Naive thymus-derived CD4-positive, alpha-beta T cell (primary cell): ENCODE results near the gene CREM. TPM values are rescaled to one million over a fixed set of nuclear protein-coding genes. Genes with fewer than 3 reads are reported as not detected.
A peak's percentile ranks its signal among the peaks of the same experiment; 100 is the strongest.

ENCODE experiments used
- ATAC-seq: fragments of 150-1000 bp; cut with Tn5 transposase; 2 replicates; pipeline ENCODE4 v1.10.0; 2021; ENCODE audit warnings: mild to moderate bottlenecking, moderate library complexity
- CTCF ChIA-PET: fragments of 350-600 bp; sonication (Branson Sonifier 250); formaldehyde crosslinking; loops from one replicate; lab custom pipeline; 2021; ENCODE audit warnings: antibody characterized with exemption; lab: Charles Lee
- POLR2A ChIA-PET: fragments of 350-600 bp; sonication (Branson Sonifier 250); formaldehyde crosslinking; loops from one replicate; lab custom pipeline; 2021; ENCODE audit warnings: antibody characterized with exemption, inconsistent platforms; lab: Charles Lee
- DNase-seq, 9 donors: peaks; one replicate each; pipeline versions ENCODE4 v3.0.0 to v3.0.0-alpha.2; 2020 to 2022; ENCODE audit warnings: mixed read lengths in 1 of 9
- H3K27ac ChIP-seq: one replicate; pipeline ENCODE4 v1.7.0; 2013; ENCODE audit warnings: mild to moderate bottlenecking, low read depth, low read length, moderate library complexity
- H3K27me3 ChIP-seq, 2 donors: one replicate each; pipeline ENCODE4 v1.7.0; 2013; ENCODE audit warnings: low read length in 2 of 2, mild to moderate bottlenecking in 2 of 2, moderate library complexity in 2 of 2; ENCODE audit not compliant: control insufficient read depth in 2 of 2, insufficient read depth in 2 of 2
- H3K36me3 ChIP-seq, 3 experiments: 1 replicate in 2 of 3; 2 replicates in 1 of 3; pipeline ENCODE4 v1.7.0; 2013; ENCODE audit warnings: low read length in 3 of 3, mild to moderate bottlenecking in 3 of 3, moderate library complexity in 1 of 3; ENCODE audit not compliant: insufficient read depth in 3 of 3, control insufficient read depth in 2 of 3
- H3K4me1 ChIP-seq, 2 donors: one replicate each; pipeline ENCODE4 v1.7.0; 2013; ENCODE audit warnings: low read length in 2 of 2, mild to moderate bottlenecking in 2 of 2, moderate library complexity in 1 of 2; ENCODE audit not compliant: control insufficient read depth in 2 of 2, insufficient read depth in 2 of 2
- H3K4me3 ChIP-seq: 2 replicates; pipeline ENCODE4 v1.7.0; 2013; ENCODE audit warnings: mild to moderate bottlenecking, low read length
- H3K9me3 ChIP-seq, 3 experiments: 1 replicate in 2 of 3; 2 replicates in 1 of 3; pipeline ENCODE4 v1.7.0; 2013; ENCODE audit warnings: low read length in 3 of 3; ENCODE audit not compliant: control insufficient read depth in 2 of 3
- H3K27ac Mint-ChIP-seq, 9 donors: one replicate each; pipeline ENCODE4 v1.8.0; 2020 to 2022; ENCODE audit warnings: mixed read lengths in 9 of 9, mild to moderate bottlenecking in 8 of 9, moderate library complexity in 5 of 9, inconsistent platforms in 2 of 9
- H3K27me3 Mint-ChIP-seq, 5 donors: one replicate each; pipeline ENCODE4 v1.8.0; 2021 to 2022; ENCODE audit warnings: mixed read lengths in 5 of 5, mild to moderate bottlenecking in 1 of 5
- H3K36me3 Mint-ChIP-seq, 5 donors: one replicate each; pipeline ENCODE4 v1.8.0; 2020 to 2022; ENCODE audit warnings: mixed read lengths in 5 of 5, mild to moderate bottlenecking in 3 of 5, inconsistent platforms in 1 of 5
- H3K4me1 Mint-ChIP-seq, 7 donors: one replicate each; pipeline ENCODE4 v1.8.0; 2020 to 2022; ENCODE audit warnings: mixed read lengths in 7 of 7, mild to moderate bottlenecking in 3 of 7, inconsistent platforms in 1 of 7
- H3K4me3 Mint-ChIP-seq, 10 donors: one replicate each; pipeline ENCODE4 v1.8.0; 2020 to 2022; ENCODE audit warnings: mild to moderate bottlenecking in 10 of 10, mixed read lengths in 10 of 10, moderate library complexity in 6 of 10, inconsistent platforms in 2 of 10
- H3K9me3 Mint-ChIP-seq, 11 donors: one replicate each; pipeline ENCODE4 v1.8.0; 2020 to 2022; ENCODE audit warnings: mixed read lengths in 11 of 11, mild to moderate bottlenecking in 4 of 11, inconsistent platforms in 1 of 11, moderate library complexity in 1 of 11
- intact Hi-C, 2 donors: fragments of 100-400 bp; cut with micrococcal nuclease; formaldehyde crosslinking; loops; one replicate each; pipeline ENCODE4 v1.15.1; 2023
- polyA plus RNA-seq, 2 donors: library from polyadenylated mRNA; unstranded; fragments of 300-500 nt; fragmentation: Illumina TruSeq; gene quantifications; one replicate each; pipeline ENCODE4 v1.2.3, GENCODE V29; 2021
- total RNA-seq, 6 experiments: library from RNA in 5 of 6; stranded (reverse) in 5 of 6; gene quantifications; 1 replicate in 5 of 6; 2 replicates in 1 of 6; pipeline ENCODE4 v1.2.3 and lab custom pipeline; 2021 to 2026

Gene CREM
- total and polyA plus RNA-seq, 7 experiments from 2014 or later = 13.3 to 76.2 (median 19.7) TPM

- intact Hi-C loops = loop anchor here (2.0 to 10.0 kb wide), 3 partner anchors 134 to 514 kb away; partner anchors contain the start of gene FZD8 (in 1 of the 2)
- H3K9me3 ChIP-seq = no peaks in the 10 kb centered on the region
- peaks cover 24 to 74% (median 62%) of the 10 kb centered on the region in 7 donors for H3K4me1 Mint-ChIP-seq
- ChIA-PET POLR2A (interaction anchor here (4.2 kb wide), 1 partner anchor 66 kb away, joined by 23 read pairs; no protein-coding TSS in a partner anchor), CTCF (no interaction called here)
- H3K27ac ChIP-seq = no peak overlapping the region
- no peaks in the 10 kb centered on the region for H3K36me3 ChIP-seq
- peaks cover 0 to 6% (median 0%) of the 10 kb centered on the region in 5 donors for H3K36me3 Mint-ChIP-seq
- ATAC-seq = no peak
- H3K9me3 Mint-ChIP-seq = peaks cover 0 to 4% (median 0%) of the 10 kb centered on the region in 11 donors
- peak overlapping the region in 8 of 10 donors; percentile 5 to 93 (median 90) for H3K4me3 Mint-ChIP-seq
- no peak for DNase-seq
- no peak overlapping the region for H3K4me3 ChIP-seq
- no peaks in the 10 kb centered on the region for H3K27me3 ChIP-seq
- peaks cover 29 to 31% of the 10 kb centered on the region in 2 donors for H3K4me1 ChIP-seq
- H3K27ac Mint-ChIP-seq = peak overlapping the region; percentile 48 to 99 (median 94)
- no peaks in the 10 kb centered on the region for H3K27me3 Mint-ChIP-seq
Observed at GRCh38 chr10:35129185-35129674, 2.6 kb downstream of the CREM start.

- Mint-ChIP-seq H3K36me3 (peaks cover 0 to 6% (median 0%) of the 10 kb centered on the region in 5 donors), H3K4me1 (peaks cover 30 to 64% (median 63%) of the 10 kb centered on the region in 7 donors), H3K4me3 (peak overlapping the region in 7 of 10 donors; percentile 17 to 81 (median 28)), H3K27me3 (no peaks in the 10 kb centered on the region), H3K9me3 (peaks cover 0 to 4% (median 0%) of the 10 kb centered on the region in 11 donors), H3K27ac (peak overlapping the region; percentile 57 to 95 (median 81))
- Histone ChIP-seq H3K27ac (peak overlapping the region; percentile 34), H3K9me3 (no peaks in the 10 kb centered on the region), H3K4me1 (peaks cover 29 to 31% of the 10 kb centered on the region in 2 donors), H3K4me3 (no peak overlapping the region), H3K36me3 (no peaks in the 10 kb centered on the region), H3K27me3 (no peaks in the 10 kb centered on the region)
- POLR2A ChIA-PET = interaction anchor here (2.2 to 4.2 kb wide), 2 partner anchors 61 to 65 kb away, joined by 5 to 23 read pairs; no protein-coding TSS in a partner anchor
- DNase-seq (no peak), ATAC-seq (no peak)
- intact Hi-C loops = no loop called here
- CTCF ChIA-PET = no interaction called here
Observed at GRCh38 chr10:35130663-35131062, 4.0 kb downstream of the CREM start.

DNA sequence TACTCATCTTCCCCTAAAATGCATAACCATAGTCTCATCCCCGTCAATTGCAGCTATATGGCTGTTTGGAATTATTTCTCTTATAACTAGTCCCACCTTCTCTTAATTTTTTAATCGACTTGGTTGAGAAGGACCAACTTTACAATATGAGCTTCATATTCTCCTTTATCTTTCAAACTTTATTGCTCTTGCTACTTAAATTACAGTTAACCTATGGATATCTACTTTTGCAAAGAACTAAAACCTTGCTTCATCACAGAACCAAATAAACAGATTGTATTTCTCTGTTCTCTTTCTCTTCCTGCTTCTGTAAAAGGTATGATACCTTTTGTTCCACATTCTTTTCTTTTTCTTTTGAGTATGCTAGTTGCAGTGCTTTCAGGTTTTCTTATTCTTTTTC is 6.1 kb downstream of the CREM start:
- H3K27ac ChIP-seq = peak overlapping the region; percentile 50
- Mint-ChIP-seq H3K36me3 (peaks cover 0 to 8% (median 0%) of the 10 kb centered on the region in 5 donors), H3K4me1 (peaks cover 37 to 71% (median 66%) of the 10 kb centered on the region in 7 donors), H3K9me3 (peaks cover 0 to 4% (median 0%) of the 10 kb centered on the region in 11 donors), H3K27ac (peak overlapping the region; percentile 49 to 95 (median 83)), H3K27me3 (no peaks in the 10 kb centered on the region), H3K4me3 (peak overlapping the region in 9 of 10 donors; percentile 51 to 71 (median 64))
- ChIA-PET POLR2A (interaction anchor here (1.2 to 4.2 kb wide), 3 partner anchors 43 to 63 kb away, joined by 3 to 23 read pairs (median 5); no protein-coding TSS in a partner anchor), CTCF (no interaction called here)
- no peaks in the 10 kb centered on the region for H3K36me3 ChIP-seq
- ATAC-seq (no peak), DNase-seq (no peak)
- intact Hi-C loops = loop anchor here (1.0 kb wide), 3 partner anchors 12 to 63 kb away; no protein-coding TSS in a partner anchor
- peaks cover 23 to 34% of the 10 kb centered on the region in 2 donors for H3K4me1 ChIP-seq
- H3K9me3 ChIP-seq = no peaks in the 10 kb centered on the region
- H3K27me3 ChIP-seq = no peaks in the 10 kb centered on the region
- peak overlapping the region; percentile 45 for H3K4me3 ChIP-seq

DNA sequence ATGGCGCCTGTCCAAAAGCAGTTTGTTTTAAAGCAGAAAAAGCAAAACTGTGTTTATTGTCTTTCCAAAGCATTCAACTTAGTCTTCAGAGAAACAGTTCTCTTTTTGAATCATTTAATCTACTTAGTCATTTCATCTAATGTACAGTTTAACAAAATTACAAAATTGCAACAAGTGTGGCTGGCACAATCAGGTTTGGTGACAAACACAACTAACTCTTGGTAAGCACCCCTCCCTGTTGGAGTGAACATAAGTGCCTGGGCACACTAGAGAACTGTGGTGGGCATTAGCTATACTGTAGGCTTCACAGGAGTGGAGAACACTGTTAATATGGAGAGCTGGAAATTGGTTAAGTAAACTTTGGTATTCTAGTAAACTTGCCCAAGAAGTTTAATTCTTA is 6.9 kb downstream of the CREM start:
- no peak overlapping the region for H3K4me3 ChIP-seq
- H3K27ac ChIP-seq = peak overlapping the region; percentile 44
- ATAC-seq (no peak), DNase-seq (no peak)
- peaks cover 0 to 4% (median 0%) of the 10 kb centered on the region in 5 donors for H3K36me3 Mint-ChIP-seq
- peak overlapping the region in 2 of 10 donors; percentile 23 to 35 for H3K4me3 Mint-ChIP-seq
- no peaks in the 10 kb centered on the region for H3K27me3 Mint-ChIP-seq
- H3K9me3 Mint-ChIP-seq = no peaks in the 10 kb centered on the region
- ChIA-PET CTCF (no interaction called here), POLR2A (interaction anchor here (0.6 to 1.2 kb wide), 2 partner anchors 44 to 59 kb away, joined by 3 to 4 read pairs; no protein-coding TSS in a partner anchor)
- peak overlapping the region; percentile 23 to 95 (median 67) for H3K27ac Mint-ChIP-seq
- peaks cover 23 to 27% of the 10 kb centered on the region in 2 donors for H3K4me1 ChIP-seq
- peaks cover 34 to 64% (median 61%) of the 10 kb centered on the region in 7 donors for H3K4me1 Mint-ChIP-seq
- H3K36me3 ChIP-seq = no peaks in the 10 kb centered on the region
- H3K9me3 ChIP-seq = no peaks in the 10 kb centered on the region
- H3K27me3 ChIP-seq = no peaks in the 10 kb centered on the region
- intact Hi-C loops = no loop called here

GRCh38 chr10:35135861-35136260 is 9.2 kb downstream of the CREM start:
- H3K27ac Mint-ChIP-seq = peak overlapping the region in 8 of 9 donors; percentile 3 to 87 (median 78)
- peaks cover 26 to 43% (median 40%) of the 10 kb centered on the region in 7 donors for H3K4me1 Mint-ChIP-seq
- H3K36me3 Mint-ChIP-seq = peaks cover 0 to 4% (median 0%) of the 10 kb centered on the region in 5 donors
- no peaks in the 10 kb centered on the region for H3K9me3 Mint-ChIP-seq
- H3K4me3 ChIP-seq = no peak overlapping the region
- no peaks in the 10 kb centered on the region for H3K27me3 ChIP-seq
- H3K9me3 ChIP-seq = no peaks in the 10 kb centered on the region
- H3K27me3 Mint-ChIP-seq = no peaks in the 10 kb centered on the region
- ChIA-PET CTCF (no interaction called here), POLR2A (interaction anchor here (1.0 kb wide), 1 partner anchor 10 kb away, joined by 3 read pairs; the partner anchor contains the start of gene CREM)
- DNase-seq (no peak), ATAC-seq (no peak)
- H3K4me3 Mint-ChIP-seq = peak overlapping the region in 8 of 10 donors; percentile 5 to 81 (median 34)
- no peak overlapping the region for H3K27ac ChIP-seq
- no peaks in the 10 kb centered on the region for H3K36me3 ChIP-seq
- H3K4me1 ChIP-seq = peaks cover 21 to 23% of the 10 kb centered on the region in 2 donors
- intact Hi-C loops = loop anchor here in 1 of 2 donors (1.0 kb wide), 1 partner anchor 12 kb away; no protein-coding TSS in a partner anchor

DNA sequence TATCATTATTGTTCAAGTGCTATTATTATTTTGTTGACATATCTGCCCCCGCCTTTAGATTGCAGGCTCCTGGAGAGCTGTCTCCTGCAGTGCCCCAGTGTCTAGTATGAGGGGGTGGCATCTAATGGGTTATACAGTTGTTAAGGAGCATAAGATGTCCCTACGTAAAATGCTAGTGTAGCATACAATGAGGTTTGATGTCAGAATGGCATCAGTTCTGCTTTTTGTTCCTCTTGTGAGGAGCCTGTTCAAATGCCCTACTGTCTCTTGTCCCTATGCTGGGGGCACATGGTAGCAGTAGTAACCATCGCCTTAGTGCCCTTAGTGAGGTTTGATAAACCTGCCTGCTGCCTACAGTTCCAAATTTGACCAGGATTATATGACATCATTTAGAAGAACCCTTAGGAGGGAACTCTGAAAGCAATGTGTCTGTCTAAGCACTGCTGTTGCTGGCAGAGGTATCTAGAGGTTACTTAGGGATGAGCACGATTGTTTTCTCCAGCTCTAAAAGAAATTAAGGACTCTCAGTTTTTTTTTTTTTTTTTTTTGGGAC is 9.7 kb downstream of the CREM start:
- Histone ChIP-seq H3K9me3 (no peaks in the 10 kb centered on the region), H3K36me3 (no peaks in the 10 kb centered on the region), H3K4me3 (no peak overlapping the region), H3K27ac (peak overlapping the region; percentile 14), H3K27me3 (no peaks in the 10 kb centered on the region), H3K4me1 (peaks cover 17 to 23% of the 10 kb centered on the region in 2 donors)
- DNase-seq = no peak
- H3K4me1 Mint-ChIP-seq = peaks cover 23 to 39% (median 35%) of the 10 kb centered on the region in 7 donors
- no peaks in the 10 kb centered on the region for H3K9me3 Mint-ChIP-seq
- ATAC-seq = peak; percentile 59
- POLR2A ChIA-PET = interaction anchor here (1.0 kb wide), 1 partner anchor 10 kb away, joined by 3 read pairs; the partner anchor contains the start of gene CREM
- H3K36me3 Mint-ChIP-seq = peaks cover 0 to 4% (median 0%) of the 10 kb centered on the region in 5 donors
- intact Hi-C loops = loop anchor here in 1 of 2 donors (1.0 kb wide), 1 partner anchor 12 kb away; no protein-coding TSS in a partner anchor
- H3K27ac Mint-ChIP-seq = peak overlapping the region in 8 of 9 donors; percentile 3 to 87 (median 72)
- H3K27me3 Mint-ChIP-seq = no peaks in the 10 kb centered on the region
- CTCF ChIA-PET = no interaction called here
- peak overlapping the region in 6 of 10 donors; percentile 0 to 65 (median 46) for H3K4me3 Mint-ChIP-seq
